ENCODE results near the gene MROH9. TPM values are rescaled to one million over a fixed set of nuclear protein-coding genes. Genes with fewer than 3 reads are reported as not detected.

MROH9 gene
- total RNA-seq, 1 donor from 2014 or later = not detected

DNA sequence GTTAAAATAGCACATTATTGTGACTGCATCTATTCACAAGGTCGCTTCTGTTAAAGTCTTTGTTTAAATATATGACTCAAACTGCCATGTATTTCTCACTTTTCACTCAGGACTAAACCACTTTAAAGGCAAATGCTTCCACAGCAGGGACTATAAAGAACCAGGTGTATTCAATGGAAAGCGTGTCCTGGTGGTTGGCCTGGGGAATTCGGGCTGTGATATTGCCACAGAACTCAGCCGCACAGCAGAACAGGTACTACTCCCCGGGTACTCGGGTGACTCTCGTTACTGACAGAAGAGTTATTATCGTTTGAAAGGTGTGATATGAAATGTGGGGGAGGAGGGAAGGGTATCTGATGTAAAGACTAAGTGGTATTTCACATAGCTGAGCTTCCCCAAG is 172.6 kb downstream of the MROH9 start:
- peak overlapping the region; percentile 27 for H3K27ac Mint-ChIP-seq (ENCODE audit: unreplicated experiment)
- H3K27me3 Mint-ChIP-seq (ENCODE audit: unreplicated experiment) = peaks cover 4% of the 10 kb centered on the region
- H3K4me3 Mint-ChIP-seq (ENCODE audit: unreplicated experiment) = no peak overlapping the region
- no peak for DNase-seq (ENCODE audit: extremely low spot score, unreplicated experiment)
- TF ChIP-seq, protein P1, sequence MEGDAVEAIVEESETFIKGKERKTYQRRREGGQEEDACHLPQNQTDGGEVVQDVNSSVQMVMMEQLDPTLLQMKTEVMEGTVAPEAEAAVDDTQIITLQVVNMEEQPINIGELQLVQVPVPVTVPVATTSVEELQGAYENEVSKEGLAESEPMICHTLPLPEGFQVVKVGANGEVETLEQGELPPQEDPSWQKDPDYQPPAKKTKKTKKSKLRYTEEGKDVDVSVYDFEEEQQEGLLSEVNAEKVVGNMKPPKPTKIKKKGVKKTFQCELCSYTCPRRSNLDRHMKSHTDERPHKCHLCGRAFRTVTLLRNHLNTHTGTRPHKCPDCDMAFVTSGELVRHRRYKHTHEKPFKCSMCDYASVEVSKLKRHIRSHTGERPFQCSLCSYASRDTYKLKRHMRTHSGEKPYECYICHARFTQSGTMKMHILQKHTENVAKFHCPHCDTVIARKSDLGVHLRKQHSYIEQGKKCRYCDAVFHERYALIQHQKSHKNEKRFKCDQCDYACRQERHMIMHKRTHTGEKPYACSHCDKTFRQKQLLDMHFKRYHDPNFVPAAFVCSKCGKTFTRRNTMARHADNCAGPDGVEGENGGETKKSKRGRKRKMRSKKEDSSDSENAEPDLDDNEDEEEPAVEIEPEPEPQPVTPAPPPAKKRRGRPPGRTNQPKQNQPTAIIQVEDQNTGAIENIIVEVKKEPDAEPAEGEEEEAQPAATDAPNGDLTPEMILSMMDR (IDR thresholded peaks at IDR 0.05) = no peak
- peaks cover 49% of the 10 kb centered on the region for H3K4me1 Mint-ChIP-seq (ENCODE audit: unreplicated experiment)
- H3K9me3 Mint-ChIP-seq (ENCODE audit: unreplicated experiment) = peaks cover 3% of the 10 kb centered on the region
- peaks cover 3% of the 10 kb centered on the region for H3K36me3 Mint-ChIP-seq (ENCODE audit: unreplicated experiment)

DNA sequence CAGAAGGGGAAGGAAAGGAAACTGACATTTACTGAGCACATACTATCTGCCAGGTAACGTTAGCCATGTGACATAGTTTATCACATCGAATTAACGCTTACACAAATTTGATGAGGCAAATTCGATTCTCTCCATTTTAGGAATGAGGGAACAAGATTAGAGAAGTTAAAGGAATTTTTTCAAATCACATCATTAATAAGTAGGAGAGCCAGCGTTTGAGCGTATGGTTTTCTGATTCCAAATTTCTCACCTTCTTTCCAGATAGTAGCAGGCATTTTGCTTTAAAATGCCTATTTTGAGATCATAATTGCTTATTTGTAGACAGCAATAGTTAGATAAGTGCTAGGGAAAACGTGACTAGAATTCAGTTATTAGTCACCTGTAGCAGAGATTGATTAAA is 174.6 kb downstream of the MROH9 start:
- Mint-ChIP-seq H3K36me3 (ENCODE audit: unreplicated experiment) (peaks cover 8% of the 10 kb centered on the region), H3K27me3 (ENCODE audit: unreplicated experiment) (peaks cover 3% of the 10 kb centered on the region), H3K27ac (ENCODE audit: unreplicated experiment) (no peak overlapping the region), H3K4me3 (ENCODE audit: unreplicated experiment) (no peak overlapping the region), H3K9me3 (ENCODE audit: unreplicated experiment) (peaks cover 3% of the 10 kb centered on the region), H3K4me1 (ENCODE audit: unreplicated experiment) (peaks cover 69% of the 10 kb centered on the region)
- TF ChIP-seq, protein P1 (IDR thresholded peaks at IDR 0.05) = no peak
- DNase-seq (ENCODE audit: extremely low spot score, unreplicated experiment) = no peak

DNA sequence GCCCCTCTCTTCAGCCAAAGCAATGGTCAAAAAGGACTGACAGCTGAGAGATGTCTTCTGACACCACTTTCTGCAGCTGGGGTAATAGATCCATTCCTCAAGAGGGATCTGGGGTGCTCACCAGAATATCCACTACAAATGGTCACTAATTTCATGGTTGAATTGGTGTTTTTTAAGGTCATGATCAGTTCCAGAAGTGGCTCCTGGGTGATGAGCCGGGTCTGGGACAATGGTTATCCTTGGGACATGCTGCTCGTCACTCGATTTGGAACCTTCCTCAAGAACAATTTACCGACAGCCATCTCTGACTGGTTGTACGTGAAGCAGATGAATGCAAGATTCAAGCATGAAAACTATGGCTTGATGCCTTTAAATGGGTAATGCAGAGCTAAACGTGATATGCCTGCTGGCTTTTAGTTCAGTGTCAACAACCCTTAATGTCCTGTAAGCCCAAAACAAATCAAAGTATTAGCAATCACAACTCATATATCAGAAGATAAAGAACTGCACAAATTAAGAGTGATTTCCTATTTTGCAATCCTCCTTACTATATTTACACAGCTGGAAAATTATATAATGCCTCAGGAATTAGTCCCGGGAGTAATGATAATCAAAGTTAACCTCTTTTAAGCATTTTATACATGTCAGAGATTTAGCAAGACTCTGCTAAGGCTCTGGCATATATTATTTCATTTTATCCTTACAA is 175.4 kb downstream of the MROH9 start:
- peaks cover 71% of the 10 kb centered on the region for H3K4me1 Mint-ChIP-seq (ENCODE audit: unreplicated experiment)
- H3K27me3 Mint-ChIP-seq (ENCODE audit: unreplicated experiment) = no peaks in the 10 kb centered on the region
- TF ChIP-seq, protein P1 (IDR thresholded peaks at IDR 0.05) = no peak
- no peak for DNase-seq (ENCODE audit: extremely low spot score, unreplicated experiment)
- peaks cover 3% of the 10 kb centered on the region for H3K9me3 Mint-ChIP-seq (ENCODE audit: unreplicated experiment)
- peak overlapping the region; percentile 53 for H3K27ac Mint-ChIP-seq (ENCODE audit: unreplicated experiment)
- H3K4me3 Mint-ChIP-seq (ENCODE audit: unreplicated experiment) = no peak overlapping the region
- H3K36me3 Mint-ChIP-seq (ENCODE audit: unreplicated experiment) = peaks cover 8% of the 10 kb centered on the region

DNA sequence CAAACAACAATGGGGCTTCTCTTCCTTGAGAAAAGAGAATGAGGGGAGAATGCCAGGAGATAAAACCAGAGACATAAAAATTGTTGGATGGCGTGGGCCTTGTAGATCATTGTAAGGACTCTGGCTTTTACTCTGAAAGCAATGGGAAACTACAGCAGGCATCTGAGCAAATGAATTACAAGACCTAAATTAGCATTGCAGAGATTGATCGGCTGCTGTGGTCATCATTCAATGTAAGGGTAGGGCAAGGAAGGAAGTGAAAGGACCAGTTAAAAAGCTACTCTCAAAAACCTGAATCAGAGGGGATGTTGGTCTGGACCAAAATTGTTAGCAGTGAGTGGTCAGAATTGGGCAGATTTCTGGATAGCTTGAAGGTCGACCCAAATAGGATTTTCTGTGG is 176.8 kb downstream of the MROH9 start:
- Mint-ChIP-seq H3K4me1 (ENCODE audit: unreplicated experiment) (peaks cover 81% of the 10 kb centered on the region), H3K27me3 (ENCODE audit: unreplicated experiment) (no peaks in the 10 kb centered on the region), H3K9me3 (ENCODE audit: unreplicated experiment) (peaks cover 3% of the 10 kb centered on the region), H3K4me3 (ENCODE audit: unreplicated experiment) (no peak overlapping the region), H3K27ac (ENCODE audit: unreplicated experiment) (peak overlapping the region; percentile 88), H3K36me3 (ENCODE audit: unreplicated experiment) (peaks cover 9% of the 10 kb centered on the region)
- no peak for DNase-seq (ENCODE audit: extremely low spot score, unreplicated experiment)
- TF ChIP-seq, protein P1 (IDR thresholded peaks at IDR 0.05) = no peak

DNA sequence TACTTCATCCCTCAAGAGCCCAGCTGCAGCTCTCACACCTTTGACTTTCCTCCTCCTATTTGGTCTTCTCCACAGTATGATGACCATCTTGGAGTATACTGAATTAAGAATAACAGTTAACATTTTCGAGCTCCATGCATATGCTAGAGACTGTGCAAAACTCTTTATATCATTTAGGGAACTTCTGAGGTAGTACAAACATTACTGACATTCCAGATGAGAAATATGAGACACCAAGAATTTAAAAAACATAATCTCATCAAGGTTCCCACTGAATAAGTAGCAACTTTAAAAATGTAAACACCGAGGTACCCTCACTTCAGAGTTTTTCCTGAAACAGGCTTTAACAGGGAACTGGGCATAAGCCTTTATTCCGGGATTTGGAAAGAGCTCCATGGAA is 178.0 kb downstream of the MROH9 start:
- no peaks in the 10 kb centered on the region for H3K27me3 Mint-ChIP-seq (ENCODE audit: unreplicated experiment)
- peaks cover 9% of the 10 kb centered on the region for H3K36me3 Mint-ChIP-seq (ENCODE audit: unreplicated experiment)
- H3K4me3 Mint-ChIP-seq (ENCODE audit: unreplicated experiment) = no peak overlapping the region
- peaks cover 79% of the 10 kb centered on the region for H3K4me1 Mint-ChIP-seq (ENCODE audit: unreplicated experiment)
- H3K27ac Mint-ChIP-seq (ENCODE audit: unreplicated experiment) = peak overlapping the region; percentile 88
- H3K9me3 Mint-ChIP-seq (ENCODE audit: unreplicated experiment) = peaks cover 3% of the 10 kb centered on the region
- DNase-seq (ENCODE audit: extremely low spot score, unreplicated experiment) = no peak
- TF ChIP-seq, protein P1 (IDR thresholded peaks at IDR 0.05) = no peak

Small RNAs within 50 kb of the gene (microRNA-seq; reads per million reads assigned to microRNA genes)
- gene MIR1295A (ENCODE audit: unreplicated experiment) = not detected
- not detected for gene MIR1295B (ENCODE audit: unreplicated experiment)

Other genes starting within 250 kb of the MROH9 start
- gene FMO3, start 155.4 kb downstream of the MROH9 start, total RNA-seq = 1.0 and 1.6 TPM in 2 replicates
- gene FMO2, start 249.8 kb downstream of the MROH9 start, total RNA-seq = 0.24 and 0.94 TPM in 2 replicates

All from osteocyte (in vitro differentiated cells).